HG03108 (cell line): ENCODE measurements around the gene RRP12.

Source experiments
- ATAC-seq: cut with Tn5 transposase; IDR thresholded peaks from one replicate; pipeline ENCODE4 v1.9.1; 2021; ENCODE audit warnings: moderate library complexity; ENCODE audit not compliant: unreplicated experiment

RRP12 gene

GRCh38 chr10:97318772-97319651 is 82.1 kb downstream of the RRP12 start, which contains the start of gene FRAT1:
FRAT1 (plus strand) TSS chr10:97319271; CDS start chr10:97319454, 183 bp downstream.
- ATAC-seq = peak; percentile 76

GRCh38 chr10:97314671-97315070 is 86.5 kb downstream of the RRP12 start:
- ATAC-seq = no peak

- no peak for ATAC-seq
Measured at GRCh38 chr10:97312897-97313296, 88.2 kb downstream of the RRP12 start.

- no peak for ATAC-seq
Measured at GRCh38 chr10:97311111-97311626, 90.0 kb downstream of the RRP12 start.

GRCh38 chr10:97307866-97308780 is 93.0 kb downstream of the RRP12 start:
- no peak for ATAC-seq

- no peak for ATAC-seq
Measured at GRCh38 chr10:97307441-97307840, 93.7 kb downstream of the RRP12 start.
